OCI-LY3 (cell line): Measurements from ENCODE around the gene ISLR.

Source experiments
- H2AFZ ChIP-seq: fragments of 200-600, 300-600 bp; shearing (Covaris generic); 2 replicates; pipeline ENCODE4 v1.6.0; 2014; ENCODE audit warnings: antibody characterized with exemption, low read depth, low read length
- H3K27ac ChIP-seq: fragments of 200-600, 300-600 bp; sonication (generic); 2 replicates; pipeline ENCODE4 v1.5.1; 2014; ENCODE audit warnings: mild to moderate bottlenecking, low read length, moderate library complexity, mixed read lengths
- H3K27me3 ChIP-seq: fragments of 200-600, 300-600 bp; sonication (generic); 2 replicates; pipeline ENCODE4 v1.6.1; 2014; ENCODE audit warnings: low read depth, low read length, mixed read lengths
- H3K36me3 ChIP-seq: fragments of 200-600, 300-600 bp; sonication (generic); replicated peaks from 2 replicates; pipeline ENCODE3; 2014; ENCODE audit warnings: low read depth, low read length, mixed read lengths
- H3K4me1 ChIP-seq: fragments of 300-600, 200-600 bp; sonication (generic); 2 replicates; pipeline ENCODE4 v1.6.1; 2014; ENCODE audit warnings: low read length, mixed read lengths
- H3K4me2 ChIP-seq: fragments of 200-600, 300-600 bp; sonication (generic); 2 replicates; pipeline ENCODE4 v1.6.1; 2014; ENCODE audit warnings: low read length, mixed read lengths
- H3K4me3 ChIP-seq: fragments of 300-600, 200-600 bp; sonication (generic); 2 replicates; pipeline ENCODE4 v1.5.1; 2014; ENCODE audit warnings: antibody characterized with exemption, mild to moderate bottlenecking, low read length, moderate library complexity
- H3K79me2 ChIP-seq: fragments of 300-600, 200-600 bp; shearing (Covaris generic); 2 replicates; pipeline ENCODE4 v1.6.1; 2014; ENCODE audit warnings: mild to moderate bottlenecking, low read length, mixed read lengths
- H3K9ac ChIP-seq: fragments of 300-600, 200-600 bp; shearing (Covaris generic); 2 replicates; pipeline ENCODE4 v1.6.0; 2014; ENCODE audit warnings: mild to moderate bottlenecking, low read length, moderate library complexity
- H3K9me3 ChIP-seq: fragments of 200-600, 300-600 bp; shearing (Covaris generic); 2 replicates; pipeline ENCODE4 v1.6.1; 2014; ENCODE audit warnings: low read length, mixed read lengths; ENCODE audit not compliant: insufficient read depth
- H4K20me1 ChIP-seq: fragments of 200-600, 300-600 bp; sonication (generic); 2 replicates; pipeline ENCODE4 v1.6.1; 2016; ENCODE audit warnings: low read length, mixed read lengths; ENCODE audit not compliant: insufficient read depth
- CTCF ChIP-seq: fragments of 200-600, 300-600 bp; sonication (generic); IDR thresholded peaks from 2 replicates; pipeline ENCODE4 v1.5.1; 2014; ENCODE audit warnings: antibody characterized with exemption, low read length, low read depth
- EZH2phosphoT487 ChIP-seq: fragments of 200-600 bp; shearing (Covaris generic); IDR thresholded peaks from 2 replicates; pipeline ENCODE4 v1.6.1; 2018; ENCODE audit warnings: antibody characterized with exemption, mixed run types, low read depth

ISLR gene

GRCh38 chr15:74131628-74132413 lies 41.7 kb upstream of the ISLR start:
- H3K4me1 ChIP-seq, result peaks cover 5% of the 10 kb centered on the region; the same call in 1 of the 2 replicates
- no peak overlapping the region for H3K9ac ChIP-seq
- H3K79me2 ChIP-seq, result no peaks in the 10 kb centered on the region
- H2AFZ ChIP-seq, result no peak overlapping the region
- H3K4me3 ChIP-seq, result no peak overlapping the region
- H3K27me3 ChIP-seq, result no peaks in the 10 kb centered on the region
- TF ChIP-seq EZH2phosphoT487 (no peak), CTCF (no peak)
- no peaks in the 10 kb centered on the region for H3K36me3 ChIP-seq
- no peaks in the 10 kb centered on the region for H4K20me1 ChIP-seq
- no peaks in the 10 kb centered on the region for H3K9me3 ChIP-seq
- H3K4me2 ChIP-seq, result no peak overlapping the region
- no peak overlapping the region for H3K27ac ChIP-seq

- Histone ChIP-seq H3K4me1 (no peaks in the 10 kb centered on the region), H3K27ac (no peak overlapping the region), H2AFZ (no peak overlapping the region), H3K27me3 (no peaks in the 10 kb centered on the region), H4K20me1 (no peaks in the 10 kb centered on the region), H3K36me3 (no peaks in the 10 kb centered on the region), H3K79me2 (no peaks in the 10 kb centered on the region), H3K9ac (no peak overlapping the region), H3K4me2 (no peak overlapping the region), H3K4me3 (no peak overlapping the region), H3K9me3 (no peaks in the 10 kb centered on the region)
- TF ChIP-seq EZH2phosphoT487 (no peak), CTCF (no peak)
Measured at GRCh38 chr15:74132681-74133651, 40.5 kb upstream of the ISLR start.

GRCh38 chr15:74133694-74134386 lies 39.7 kb upstream of the ISLR start:
- H3K4me3 ChIP-seq, result no peak overlapping the region
- H3K27ac ChIP-seq, result no peak overlapping the region
- no peaks in the 10 kb centered on the region for H3K27me3 ChIP-seq
- no peaks in the 10 kb centered on the region for H3K79me2 ChIP-seq
- no peak overlapping the region for H3K9ac ChIP-seq
- no peaks in the 10 kb centered on the region for H3K4me1 ChIP-seq
- no peak for TF ChIP-seq EZH2phosphoT487
- TF ChIP-seq CTCF, result no peak
- no peaks in the 10 kb centered on the region for H4K20me1 ChIP-seq
- no peak overlapping the region for H2AFZ ChIP-seq
- H3K9me3 ChIP-seq, result no peaks in the 10 kb centered on the region
- H3K4me2 ChIP-seq, result no peak overlapping the region
- H3K36me3 ChIP-seq, result no peaks in the 10 kb centered on the region
